Measurements from ENCODE around the gene TMEM120A.

Gene TMEM120A

DNA sequence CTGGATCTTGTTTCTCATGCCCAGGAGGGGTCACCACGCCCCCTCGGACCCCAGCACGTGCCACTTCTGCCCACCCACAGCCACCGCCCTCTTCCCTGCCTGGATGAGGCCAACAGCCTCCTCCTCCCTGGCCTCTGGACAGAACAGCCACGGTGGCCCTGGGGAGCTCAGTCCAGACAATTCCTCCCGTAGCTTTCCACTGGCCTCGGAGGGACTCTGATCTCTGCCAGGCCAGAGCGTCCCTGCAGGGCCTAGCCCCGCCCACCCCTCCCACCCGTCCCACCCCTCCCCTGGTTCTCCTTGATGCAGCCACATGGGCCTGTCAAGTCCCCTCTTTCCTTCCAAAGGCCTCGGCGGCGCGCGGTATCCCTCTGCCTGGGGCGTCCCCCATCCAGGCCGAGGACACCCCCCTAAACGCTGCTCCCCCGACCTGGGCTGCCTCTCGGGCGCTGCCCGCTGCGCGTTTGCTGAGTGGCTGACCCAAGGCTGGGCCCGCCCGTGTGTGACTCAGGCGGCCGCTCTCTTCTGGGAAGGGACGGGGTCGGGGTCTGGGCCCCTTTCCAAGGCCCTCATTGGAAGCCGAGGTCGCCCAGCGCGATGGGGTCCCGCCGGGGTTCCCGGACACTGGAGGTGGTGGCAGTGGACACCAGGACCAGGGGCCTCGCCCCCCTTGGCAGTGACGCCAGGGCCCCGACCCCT lies 557 bp downstream of the TMEM120A start:
- DNase-seq = no peak

- no peak for DNase-seq
These were observed 2.2 kb downstream of the TMEM120A start for GRCh38 chr7:75992083-75992755.

GRCh38 chr7:75991531-75992082 lies 2.8 kb downstream of the TMEM120A start:
- no peak for DNase-seq

DNA sequence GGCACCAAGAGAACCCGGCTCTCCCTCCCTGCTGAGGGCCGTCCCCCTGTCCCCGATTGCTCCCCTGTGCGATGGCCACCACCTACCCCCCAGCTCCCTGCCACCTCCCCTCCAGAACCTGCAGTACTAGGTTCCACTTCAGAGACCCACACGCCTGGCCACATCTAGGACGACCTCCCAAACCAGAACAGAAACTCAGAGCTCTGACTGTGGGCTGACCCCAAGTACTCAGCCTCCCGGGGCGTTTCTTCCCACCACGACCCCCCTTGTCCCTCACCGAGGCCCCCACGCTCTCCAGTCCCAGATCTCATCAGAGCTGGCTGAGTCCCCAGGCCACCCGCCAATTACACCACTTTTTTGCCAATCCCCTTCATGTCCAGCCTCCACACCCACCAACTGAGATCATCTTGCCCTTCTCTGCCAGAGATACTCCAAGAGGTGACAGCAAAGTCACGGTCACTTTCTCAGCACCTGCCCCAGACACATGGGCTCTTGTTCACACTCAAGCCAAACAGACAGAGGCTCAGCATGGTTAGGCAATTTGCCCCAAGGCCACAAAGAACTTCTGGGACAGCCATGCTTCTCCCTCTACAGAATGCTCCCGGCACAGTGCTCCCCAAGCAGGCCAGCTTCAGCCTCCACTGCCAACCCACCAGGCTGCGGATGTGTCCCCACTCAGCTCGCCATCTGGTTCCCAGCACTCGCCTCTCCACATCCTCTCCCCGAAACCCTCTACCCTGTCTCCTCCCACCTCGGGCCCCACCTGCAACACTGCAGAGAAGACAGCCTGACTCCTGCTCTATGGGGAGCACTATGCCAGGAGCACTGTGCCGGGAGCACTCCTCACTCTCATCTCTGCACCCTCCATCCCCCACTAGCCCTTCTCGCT lies 4.7 kb downstream of the TMEM120A start:
- DNase-seq = no peak

- DNase-seq = no peak
These were observed 5.6 kb downstream of the TMEM120A start for GRCh38 chr7:75988568-75989499.

GRCh38 chr7:75987805-75988567 lies 6.4 kb downstream of the TMEM120A start:
- DNase-seq = no peak

DNA sequence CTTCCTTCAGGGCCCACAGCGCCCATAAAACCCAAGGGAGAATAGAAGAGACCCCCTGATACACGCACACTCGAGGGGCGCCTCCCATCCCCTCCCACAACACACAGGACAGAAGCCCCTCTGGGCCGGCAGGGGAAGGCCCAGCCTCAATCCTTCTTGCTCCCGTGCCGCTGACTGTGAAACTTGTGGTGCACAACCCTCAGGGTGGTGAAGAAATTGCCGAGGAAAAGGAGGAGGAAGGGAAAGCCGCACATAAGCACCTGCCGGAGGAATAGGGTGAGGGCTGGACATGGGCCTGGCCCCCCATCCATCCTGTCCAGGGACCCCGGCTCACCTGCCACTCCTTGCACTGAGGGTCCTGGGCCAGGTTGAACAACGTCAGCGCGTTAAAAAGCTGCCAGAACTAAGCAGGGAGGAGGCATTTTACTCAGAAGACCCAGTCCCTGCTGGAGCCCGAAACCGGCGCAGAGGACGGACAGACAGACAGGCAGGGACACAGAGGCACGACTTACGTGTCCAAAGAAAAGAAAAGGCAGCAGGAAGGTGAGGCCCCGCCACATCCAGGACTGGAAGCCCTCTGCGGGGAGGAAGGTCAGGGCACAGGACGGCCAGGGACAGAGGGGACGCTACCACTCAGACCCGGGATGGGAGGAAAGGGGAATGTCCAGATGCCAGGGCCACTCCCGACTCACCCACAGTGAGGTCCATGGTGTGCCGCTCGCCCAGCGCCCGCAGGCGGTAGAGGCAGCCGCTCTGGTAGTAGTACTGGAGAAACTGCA lies 7.2 kb downstream of the TMEM120A start:
- no peak for DNase-seq

DNA sequence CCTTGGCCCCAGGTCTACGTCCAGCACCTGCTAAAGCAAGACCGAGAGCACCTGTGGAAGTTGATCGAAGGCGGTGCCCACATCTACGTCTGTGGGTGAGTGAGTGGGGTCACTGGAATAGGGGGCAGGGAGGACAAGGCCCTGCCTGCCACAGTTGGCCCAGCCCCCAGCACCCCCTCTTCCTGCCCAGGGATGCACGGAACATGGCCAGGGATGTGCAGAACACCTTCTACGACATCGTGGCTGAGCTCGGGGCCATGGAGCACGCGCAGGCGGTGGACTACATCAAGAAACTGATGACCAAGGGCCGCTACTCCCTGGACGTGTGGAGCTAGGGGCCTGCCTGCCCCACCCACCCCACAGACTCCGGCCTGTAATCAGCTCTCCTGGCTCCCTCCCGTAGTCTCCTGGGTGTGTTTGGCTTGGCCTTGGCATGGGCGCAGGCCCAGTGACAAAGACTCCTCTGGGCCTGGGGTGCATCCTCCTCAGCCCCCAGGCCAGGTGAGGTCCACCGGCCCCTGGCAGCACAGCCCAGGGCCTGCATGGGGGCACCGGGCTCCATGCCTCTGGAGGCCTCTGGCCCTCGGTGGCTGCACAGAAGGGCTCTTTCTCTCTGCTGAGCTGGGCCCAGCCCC lies 8.1 kb downstream of the TMEM120A start:
- no peak for DNase-seq

- no peak for DNase-seq
These were observed 8.8 kb downstream of the TMEM120A start for GRCh38 chr7:75985518-75986146.

DNA sequence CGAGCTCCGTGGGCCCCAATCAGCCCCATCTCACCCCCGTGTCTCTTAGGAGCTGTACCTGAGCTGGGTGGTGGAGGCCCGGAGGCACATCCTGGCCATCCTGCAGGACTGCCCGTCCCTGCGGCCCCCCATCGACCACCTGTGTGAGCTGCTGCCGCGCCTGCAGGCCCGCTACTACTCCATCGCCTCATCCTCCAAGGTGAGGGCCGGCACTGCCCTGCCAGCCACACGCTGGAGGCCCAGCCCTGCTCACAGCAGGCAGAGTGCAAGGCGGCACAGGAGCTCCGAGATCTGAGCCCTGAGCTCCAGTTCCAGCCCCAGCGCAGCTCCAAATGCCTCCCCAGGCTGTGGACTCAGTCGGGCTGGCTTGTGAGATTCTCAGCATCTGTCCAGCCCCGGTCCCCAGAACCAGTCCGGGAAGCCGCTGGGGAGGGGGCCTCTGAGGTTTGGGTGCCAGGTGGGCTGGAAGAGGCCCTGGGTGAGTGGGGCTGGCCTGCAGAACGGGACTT lies 9.3 kb downstream of the TMEM120A start:
- no peak for DNase-seq

DNA sequence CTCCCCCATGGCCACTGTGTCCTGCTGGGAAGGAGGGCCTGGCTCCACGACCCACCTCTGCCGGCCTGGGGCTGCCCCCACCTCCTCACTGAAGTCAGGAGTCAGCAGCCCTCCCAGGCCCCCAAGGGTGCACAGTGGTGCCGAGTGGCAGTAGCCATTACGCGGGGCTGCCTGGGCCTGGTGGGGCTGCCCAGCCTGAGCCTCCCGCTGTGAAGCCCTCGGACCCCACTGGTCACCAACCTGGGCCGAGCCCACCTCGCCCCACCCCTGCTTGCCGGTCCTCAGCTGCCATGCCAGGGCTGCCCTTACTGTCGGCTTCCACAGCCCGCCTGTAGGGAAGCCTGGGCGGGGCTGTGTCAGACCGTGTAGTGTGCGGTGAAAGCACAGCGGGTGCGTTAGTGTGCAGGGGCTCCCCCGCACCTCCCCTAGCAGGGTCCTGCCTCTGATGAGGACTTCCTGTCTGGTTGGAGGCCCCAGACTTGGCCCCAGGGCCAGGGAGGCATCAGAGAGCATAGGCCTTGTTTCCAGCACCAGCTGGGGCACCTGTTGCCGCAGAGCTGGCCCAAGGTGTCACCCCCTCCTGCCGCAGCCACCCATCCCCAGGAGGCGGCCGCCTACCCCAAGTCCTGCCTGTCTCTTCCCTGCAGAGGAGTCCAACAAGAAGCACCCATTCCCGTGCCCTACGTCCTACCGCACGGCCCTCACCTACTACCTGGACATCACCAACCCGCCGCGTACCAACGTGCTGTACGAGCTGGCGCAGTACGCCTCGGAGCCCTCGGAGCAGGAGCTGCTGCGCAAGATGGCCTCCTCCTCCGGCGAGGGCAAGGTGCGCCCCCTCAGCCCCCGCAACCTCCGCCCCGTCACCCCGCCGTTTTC lies 10.0 kb downstream of the TMEM120A start:
- DNase-seq = no peak

- DNase-seq = no peak
These were observed 10.8 kb downstream of the TMEM120A start for GRCh38 chr7:75983471-75984129.

DNA sequence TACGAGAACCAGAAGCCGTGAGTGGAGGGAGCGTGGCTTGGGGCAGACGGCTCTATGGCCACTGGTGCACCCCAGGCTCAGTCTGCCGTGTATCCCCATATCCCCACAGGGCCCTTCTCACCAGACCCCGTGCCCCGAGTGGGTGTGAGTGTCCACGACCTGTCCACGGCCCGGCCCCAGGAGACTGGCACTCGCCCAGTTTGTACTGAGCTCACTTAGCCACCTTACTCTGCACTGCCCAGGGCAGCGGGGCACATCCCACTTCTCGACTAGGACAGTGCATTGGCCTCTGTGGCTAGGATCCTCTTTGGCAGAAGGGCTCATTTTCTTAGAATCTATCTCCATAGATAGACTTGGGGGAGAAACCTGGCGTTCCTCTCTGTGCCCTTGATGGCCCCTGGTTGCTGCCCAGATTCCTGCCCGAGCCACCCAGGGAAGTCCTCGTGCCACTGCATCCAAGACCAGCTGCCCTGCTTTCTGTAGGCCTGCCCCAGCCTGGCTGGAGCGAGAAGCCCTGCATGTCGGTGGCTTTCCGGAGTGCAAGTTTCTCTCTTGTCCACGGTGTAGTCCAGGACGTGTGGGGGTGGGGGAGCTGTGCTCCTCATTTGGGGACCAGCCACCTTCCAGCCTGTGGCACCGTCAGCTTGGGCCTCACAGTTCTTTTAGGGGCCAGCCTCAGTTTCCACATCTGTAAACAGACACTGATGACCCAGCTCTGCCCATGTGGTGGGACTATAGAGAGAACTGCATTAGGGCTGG lies 11.9 kb downstream of the TMEM120A start:
- no peak for DNase-seq

DNA sequence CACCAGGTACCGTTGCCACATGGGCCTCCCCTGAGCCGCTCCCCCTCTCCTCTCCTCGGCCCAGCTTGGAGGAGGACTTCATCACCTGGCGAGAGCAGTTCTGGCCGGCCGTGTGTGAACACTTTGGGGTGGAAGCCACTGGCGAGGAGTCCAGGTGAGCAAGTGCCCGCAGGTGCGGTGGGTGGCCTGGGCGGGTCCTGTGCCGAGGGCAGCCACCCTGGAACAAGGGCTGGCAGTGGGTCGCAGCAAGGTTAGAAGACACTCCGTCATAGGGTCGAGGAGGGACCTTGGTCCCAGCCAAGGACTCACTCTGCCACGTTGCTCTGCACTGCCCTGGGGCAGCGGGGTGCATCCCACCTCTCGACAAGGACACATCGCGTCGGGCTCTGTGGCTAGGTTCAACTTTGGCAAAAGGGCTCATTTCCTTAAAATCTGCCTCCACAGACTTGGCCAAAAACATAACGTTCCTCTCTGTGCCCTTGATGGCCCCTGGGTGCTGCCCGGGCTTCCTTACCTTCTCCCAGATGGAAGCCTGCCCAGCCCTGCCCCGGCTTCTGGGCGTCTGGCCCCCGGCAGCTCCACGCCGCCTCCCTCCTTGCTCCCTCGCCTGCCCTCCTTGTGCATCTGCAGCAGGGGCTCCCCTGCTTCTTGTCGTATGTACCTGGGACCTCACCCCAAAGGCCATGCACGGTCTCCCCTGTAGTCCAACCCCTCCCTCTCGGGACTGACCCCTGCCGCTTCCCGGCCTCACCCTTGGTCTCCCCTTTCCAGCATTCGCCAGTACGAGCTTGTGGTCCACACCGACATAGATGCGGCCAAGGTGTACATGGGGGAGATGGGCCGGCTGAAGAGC lies 12.7 kb downstream of the TMEM120A start:
- no peak for DNase-seq

DNA sequence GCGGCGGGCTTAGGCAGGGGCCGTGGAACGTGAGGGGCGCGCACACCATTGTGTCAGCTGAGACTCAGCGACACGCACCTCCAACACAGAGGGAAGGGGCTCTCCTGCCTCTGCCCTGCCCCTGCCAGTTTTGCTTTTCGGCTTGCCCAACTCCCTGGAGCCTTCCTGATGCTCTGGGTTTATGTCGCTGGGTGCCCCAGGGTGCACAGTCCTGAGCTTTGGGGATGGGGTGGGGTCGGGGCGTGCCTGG lies 13.3 kb downstream of the TMEM120A start:
- DNase-seq = no peak

Measured in NCI-H1048 (cell line).